ENCODE measurements around the gene GPR45. TPM values are rescaled to one million over a fixed set of nuclear protein-coding genes. Genes with fewer than 3 reads are reported as not detected.
A peak's percentile ranks its signal among the peaks of the same experiment; 100 is the strongest.

Gene GPR45
- total RNA-seq, 1 experiment from 2014 or later: not detected

GRCh38 chr2:105271393-105272045, 30.0 kb downstream of the GPR45 start:
- no peak overlapping the region for H3K4me3 Mint-ChIP-seq (ENCODE audit: unreplicated experiment)
- no peaks in the 10 kb centered on the region for H3K27me3 Mint-ChIP-seq (ENCODE audit: insufficient read depth, unreplicated experiment)
- peaks cover 76% of the 10 kb centered on the region for H3K36me3 Mint-ChIP-seq (ENCODE audit: insufficient read depth, unreplicated experiment)
- no peaks in the 10 kb centered on the region for H3K4me1 Mint-ChIP-seq (ENCODE audit: insufficient read depth, unreplicated experiment)
- no peak for DNase-seq (ENCODE audit: unreplicated experiment)
- intact Hi-C loops (cut with micrococcal nuclease): no loop called here
- CTCF ChIA-PET: interaction anchor here (1.0 kb wide), 1 partner anchor 156 kb away, joined by 3 read pairs; no protein-coding TSS in a partner anchor
- TF ChIP-seq CTCF (IDR thresholded peaks at IDR 0.05; ENCODE audit: unreplicated experiment): no peak
- no peaks in the 10 kb centered on the region for H3K9me3 Mint-ChIP-seq (ENCODE audit: unreplicated experiment)
- peak overlapping the region; percentile 46 for H3K27ac Mint-ChIP-seq (ENCODE audit: low read depth, unreplicated experiment)
- POLR2A ChIA-PET: no interaction called here
- no TSS peak for BruUV-seq (replicated peaks)

GRCh38 chr2:105272176-105272575, 30.6 kb downstream of the GPR45 start:
- Mint-ChIP-seq H3K4me3 (ENCODE audit: unreplicated experiment) (no peak overlapping the region), H3K27ac (ENCODE audit: low read depth, unreplicated experiment) (no peak overlapping the region), H3K36me3 (ENCODE audit: insufficient read depth, unreplicated experiment) (peaks cover 77% of the 10 kb centered on the region), H3K4me1 (ENCODE audit: insufficient read depth, unreplicated experiment) (no peaks in the 10 kb centered on the region), H3K27me3 (ENCODE audit: insufficient read depth, unreplicated experiment) (no peaks in the 10 kb centered on the region), H3K9me3 (ENCODE audit: unreplicated experiment) (no peaks in the 10 kb centered on the region)
- ChIA-PET POLR2A (no interaction called here), CTCF (interaction anchor here (0.6 to 1.3 kb wide), 3 partner anchors 22 to 57 kb away, joined by 3 to 4 read pairs (median 4); no protein-coding TSS in a partner anchor)
- no peak for TF ChIP-seq CTCF (IDR thresholded peaks at IDR 0.05; ENCODE audit: unreplicated experiment)
- BruUV-seq (replicated peaks): no TSS peak
- DNase-seq (ENCODE audit: unreplicated experiment): no peak
- intact Hi-C loops (cut with micrococcal nuclease): no loop called here

DNA sequence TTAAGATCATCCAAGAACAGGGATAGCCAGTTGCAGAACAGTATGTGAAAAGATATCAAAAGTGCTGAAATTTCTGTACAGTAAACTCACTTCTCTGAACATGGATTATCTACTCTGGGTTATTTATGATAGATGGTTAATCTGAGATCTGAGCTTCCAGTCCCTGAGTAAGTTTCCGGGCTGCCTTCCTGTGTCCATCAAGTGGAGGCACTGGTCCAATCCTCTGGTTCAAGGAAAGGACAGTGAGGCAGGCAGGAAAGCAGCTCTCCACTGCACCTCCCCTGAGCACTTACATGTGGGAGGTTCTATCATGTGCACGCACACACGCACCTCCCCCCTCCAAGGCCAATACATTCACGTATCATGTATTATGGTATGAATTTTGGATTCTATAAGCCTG, 32.5 kb downstream of the GPR45 start:
- no peak overlapping the region for H3K27ac Mint-ChIP-seq (ENCODE audit: low read depth, unreplicated experiment)
- H3K27me3 Mint-ChIP-seq (ENCODE audit: insufficient read depth, unreplicated experiment): no peaks in the 10 kb centered on the region
- H3K9me3 Mint-ChIP-seq (ENCODE audit: unreplicated experiment): no peaks in the 10 kb centered on the region
- CTCF ChIA-PET: interaction anchor here (1.1 kb wide), 1 partner anchor 159 kb away, joined by 5 read pairs; no protein-coding TSS in a partner anchor
- no peak for TF ChIP-seq CTCF (IDR thresholded peaks at IDR 0.05; ENCODE audit: unreplicated experiment)
- BruUV-seq (replicated peaks): no TSS peak
- no peak for DNase-seq (ENCODE audit: unreplicated experiment)
- no peak overlapping the region for H3K4me3 Mint-ChIP-seq (ENCODE audit: unreplicated experiment)
- H3K36me3 Mint-ChIP-seq (ENCODE audit: insufficient read depth, unreplicated experiment): peaks cover 74% of the 10 kb centered on the region
- intact Hi-C loops (cut with micrococcal nuclease): no loop called here
- no peaks in the 10 kb centered on the region for H3K4me1 Mint-ChIP-seq (ENCODE audit: insufficient read depth, unreplicated experiment)
- POLR2A ChIA-PET: no interaction called here

DNA sequence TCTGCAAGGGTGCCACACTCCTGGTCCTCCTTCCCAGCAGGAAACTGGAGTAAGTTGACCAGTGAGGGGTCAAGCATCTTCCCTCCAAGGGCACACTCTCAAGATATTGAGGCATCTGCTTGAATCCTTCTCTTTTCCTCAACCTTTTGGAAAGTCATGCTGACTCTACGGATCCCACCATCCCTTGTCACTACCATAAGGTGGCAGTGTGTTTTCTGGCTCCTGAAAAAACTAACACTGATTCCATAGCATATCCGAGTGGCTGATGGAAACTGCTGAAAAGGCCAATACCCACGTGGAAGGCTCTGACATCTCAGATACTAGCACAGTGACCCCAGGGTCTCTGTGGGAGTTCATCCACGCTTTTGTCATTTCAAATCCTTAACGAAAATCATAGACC, 37.1 kb downstream of the GPR45 start:
- Mint-ChIP-seq H3K36me3 (ENCODE audit: insufficient read depth, unreplicated experiment) (peaks cover 70% of the 10 kb centered on the region), H3K9me3 (ENCODE audit: unreplicated experiment) (no peaks in the 10 kb centered on the region), H3K27me3 (ENCODE audit: insufficient read depth, unreplicated experiment) (no peaks in the 10 kb centered on the region), H3K4me1 (ENCODE audit: insufficient read depth, unreplicated experiment) (no peaks in the 10 kb centered on the region), H3K4me3 (ENCODE audit: unreplicated experiment) (no peak overlapping the region), H3K27ac (ENCODE audit: low read depth, unreplicated experiment) (no peak overlapping the region)
- no TSS peak for BruUV-seq (replicated peaks)
- ChIA-PET CTCF (interaction anchor here (0.6 to 1.1 kb wide), 6 partner anchors 16 to 243 kb away, joined by 3 to 4 read pairs (median 3); no protein-coding TSS in a partner anchor), POLR2A (no interaction called here)
- intact Hi-C loops (cut with micrococcal nuclease): no loop called here
- no peak for DNase-seq (ENCODE audit: unreplicated experiment)
- no peak for TF ChIP-seq CTCF (IDR thresholded peaks at IDR 0.05; ENCODE audit: unreplicated experiment)

All from MCF 10A (cell line).